NCI-H146 (cell line): ENCODE data around the gene APOL1.

ENCODE experiments used
- DNase-seq: peaks from one replicate; lab custom pipeline; 2025; lab: John Stamatoyannopoulos, UW

Gene APOL1

GRCh38 chr22:36308880-36309279 lies 55.9 kb downstream of the APOL1 start:
- DNase-seq: no peak

- DNase-seq: no peak
Measured at GRCh38 chr22:36311386-36312085, 58.6 kb downstream of the APOL1 start.

GRCh38 chr22:36315325-36315724 lies 62.4 kb downstream of the APOL1 start:
- no peak for DNase-seq

DNA sequence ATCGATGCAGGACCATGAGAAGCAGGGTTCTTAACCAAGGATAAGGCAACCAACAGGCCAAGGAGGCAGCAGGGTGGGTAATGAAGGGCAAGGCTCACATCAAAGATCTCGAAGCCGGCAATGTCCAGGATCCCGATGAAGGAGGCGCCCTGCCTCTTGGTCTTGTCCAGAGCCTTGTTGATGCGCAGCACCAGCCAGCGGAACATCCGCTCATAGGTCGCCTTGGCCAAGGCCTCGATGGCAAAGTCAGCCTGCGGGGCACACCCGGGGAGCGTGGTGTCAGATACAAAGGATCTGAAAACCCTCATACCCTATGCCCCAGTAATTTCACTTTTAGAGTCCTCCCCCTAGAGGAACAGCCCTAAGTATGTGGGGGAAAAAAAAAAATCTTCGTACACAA lies 63.5 kb downstream of the APOL1 start:
- DNase-seq: no peak
